Activated B cell treated with CpG ODN at 0.5 μM for 24 hours (primary cell): ENCODE measurements around the gene CSN2. TPM values are rescaled to one million over a fixed set of nuclear protein-coding genes. Genes with fewer than 3 reads are reported as not detected.
"Not testable (repeated sequence)": the region's sequence is repeated elsewhere in the genome, so short reads cannot be mapped to it uniquely, and the experiment has no call there.

Experiments used
- ATAC-seq: fragments of 200-7000 bp; cut with Tn5 transposase; one replicate; pipeline ENCODE4 v1.10.0; 2021; ENCODE audit warnings: low read depth, mild to moderate bottlenecking, moderate library complexity
- CTCF ChIA-PET: fragments of 350-600 bp; sonication (Branson Sonifier 250); formaldehyde crosslinking; loops from one replicate; lab custom pipeline; 2021; ENCODE audit warnings: antibody characterized with exemption; lab: Charles Lee
- POLR2A ChIA-PET: fragments of 350-600 bp; sonication (Branson Sonifier 250); formaldehyde crosslinking; loops from one replicate; lab custom pipeline; 2021; ENCODE audit warnings: antibody characterized with exemption; lab: Charles Lee
- DNase-seq: peaks from one replicate; pipeline ENCODE4 v3.0.0; 2022
- H3K27ac Mint-ChIP-seq: one replicate; pipeline ENCODE4 v1.8.0; 2020; ENCODE audit warnings: mixed read lengths
- H3K27me3 Mint-ChIP-seq: one replicate; pipeline ENCODE4 v1.8.0; 2021; ENCODE audit warnings: mixed read lengths
- H3K36me3 Mint-ChIP-seq: one replicate; pipeline ENCODE4 v1.8.0; 2021; ENCODE audit warnings: low read depth, mixed read lengths
- H3K4me1 Mint-ChIP-seq: one replicate; pipeline ENCODE4 v1.8.0; 2021; ENCODE audit warnings: mixed read lengths
- H3K4me3 Mint-ChIP-seq: one replicate; pipeline ENCODE4 v1.8.0; 2020; ENCODE audit warnings: mild to moderate bottlenecking, mixed read lengths
- H3K9me3 Mint-ChIP-seq: one replicate; pipeline ENCODE4 v1.8.0; 2020; ENCODE audit warnings: mixed read lengths
- intact Hi-C: fragments of 100-400 bp; cut with micrococcal nuclease; formaldehyde crosslinking; loops from one replicate; pipeline ENCODE4 v1.15.1; 2024
- total RNA-seq: library from RNA; stranded (reverse); gene quantifications from 2 replicates; pipeline ENCODE4 v1.2.3, GENCODE V29; 2022
- TF ChIP-seq, protein P1 (sequence below): fragments of 200-600 bp; IDR thresholded peaks from one replicate; pipeline ENCODE4 v1.8.0; 2022; ENCODE audit warnings: antibody characterized with exemption, mild to moderate bottlenecking

CSN2 gene
- total RNA-seq, 1 donor from 2014 or later, result not detected

GRCh38 chr4:69936566-69936965, 29.0 kb downstream of the CSN2 start:
- Mint-ChIP-seq H3K27me3 (no peaks in the 10 kb centered on the region), H3K9me3 (no peaks in the 10 kb centered on the region), H3K36me3 (no peaks in the 10 kb centered on the region), H3K4me3 (no peak overlapping the region), H3K27ac (no peak overlapping the region), H3K4me1 (no peaks in the 10 kb centered on the region)
- ChIA-PET CTCF (no interaction called here), POLR2A (no interaction called here)
- DNase-seq (no peak), ATAC-seq (no peak)
- intact Hi-C loops, result no loop called here
- TF ChIP-seq, protein P1, sequence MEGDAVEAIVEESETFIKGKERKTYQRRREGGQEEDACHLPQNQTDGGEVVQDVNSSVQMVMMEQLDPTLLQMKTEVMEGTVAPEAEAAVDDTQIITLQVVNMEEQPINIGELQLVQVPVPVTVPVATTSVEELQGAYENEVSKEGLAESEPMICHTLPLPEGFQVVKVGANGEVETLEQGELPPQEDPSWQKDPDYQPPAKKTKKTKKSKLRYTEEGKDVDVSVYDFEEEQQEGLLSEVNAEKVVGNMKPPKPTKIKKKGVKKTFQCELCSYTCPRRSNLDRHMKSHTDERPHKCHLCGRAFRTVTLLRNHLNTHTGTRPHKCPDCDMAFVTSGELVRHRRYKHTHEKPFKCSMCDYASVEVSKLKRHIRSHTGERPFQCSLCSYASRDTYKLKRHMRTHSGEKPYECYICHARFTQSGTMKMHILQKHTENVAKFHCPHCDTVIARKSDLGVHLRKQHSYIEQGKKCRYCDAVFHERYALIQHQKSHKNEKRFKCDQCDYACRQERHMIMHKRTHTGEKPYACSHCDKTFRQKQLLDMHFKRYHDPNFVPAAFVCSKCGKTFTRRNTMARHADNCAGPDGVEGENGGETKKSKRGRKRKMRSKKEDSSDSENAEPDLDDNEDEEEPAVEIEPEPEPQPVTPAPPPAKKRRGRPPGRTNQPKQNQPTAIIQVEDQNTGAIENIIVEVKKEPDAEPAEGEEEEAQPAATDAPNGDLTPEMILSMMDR, result no peak

- no peaks in the 10 kb centered on the region for H3K9me3 Mint-ChIP-seq
- H3K4me3 Mint-ChIP-seq, result no peak overlapping the region
- ChIA-PET CTCF (no interaction called here), POLR2A (no interaction called here)
- TF ChIP-seq, protein P1, result no peak
- no peaks in the 10 kb centered on the region for H3K27me3 Mint-ChIP-seq
- no peak overlapping the region for H3K27ac Mint-ChIP-seq
- intact Hi-C loops, result no loop called here
- no peaks in the 10 kb centered on the region for H3K36me3 Mint-ChIP-seq
- no peaks in the 10 kb centered on the region for H3K4me1 Mint-ChIP-seq
- DNase-seq, result no peak
- no peak for ATAC-seq
Observed at GRCh38 chr4:69934150-69934549, 31.4 kb downstream of the CSN2 start.

DNA sequence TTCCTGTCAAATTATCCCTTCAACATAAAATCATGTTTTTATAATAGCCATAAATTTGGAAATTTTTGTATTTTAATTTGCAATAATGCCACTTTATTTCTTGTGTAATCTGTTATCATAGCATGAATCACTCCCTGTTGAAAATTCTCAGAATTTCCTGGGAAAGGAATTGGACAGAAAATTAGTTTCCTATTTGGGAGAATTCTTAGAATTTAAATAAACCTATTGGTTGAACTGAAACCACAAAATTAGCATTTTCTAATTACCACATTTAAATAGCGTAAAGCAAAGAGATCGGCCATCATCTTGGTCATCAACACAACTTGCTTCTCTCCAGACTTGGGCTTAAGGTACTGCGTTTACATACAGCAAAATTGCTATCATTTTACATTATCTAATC, 34.8 kb downstream of the CSN2 start, which contains the start of gene CSN1S1:
Gene CSN1S1 (plus strand): TSS at position 301 of the 400 bp plus-strand sequence. CDS start 1,488 bp downstream, outside the sequence.
- ChIA-PET POLR2A (no interaction called here), CTCF (no interaction called here)
- Mint-ChIP-seq H3K9me3 (no peaks in the 10 kb centered on the region), H3K4me3 (no peak within 1 kb of the TSS), H3K36me3 (no peaks in the 10 kb centered on the region), H3K27ac (no peak within 1 kb of the TSS), H3K27me3 (no peaks in the 10 kb centered on the region), H3K4me1 (no peaks in the 10 kb centered on the region)
- ATAC-seq (no peak), DNase-seq (no peak)
- intact Hi-C loops, result no loop called here
- TF ChIP-seq, protein P1, result no peak

DNA sequence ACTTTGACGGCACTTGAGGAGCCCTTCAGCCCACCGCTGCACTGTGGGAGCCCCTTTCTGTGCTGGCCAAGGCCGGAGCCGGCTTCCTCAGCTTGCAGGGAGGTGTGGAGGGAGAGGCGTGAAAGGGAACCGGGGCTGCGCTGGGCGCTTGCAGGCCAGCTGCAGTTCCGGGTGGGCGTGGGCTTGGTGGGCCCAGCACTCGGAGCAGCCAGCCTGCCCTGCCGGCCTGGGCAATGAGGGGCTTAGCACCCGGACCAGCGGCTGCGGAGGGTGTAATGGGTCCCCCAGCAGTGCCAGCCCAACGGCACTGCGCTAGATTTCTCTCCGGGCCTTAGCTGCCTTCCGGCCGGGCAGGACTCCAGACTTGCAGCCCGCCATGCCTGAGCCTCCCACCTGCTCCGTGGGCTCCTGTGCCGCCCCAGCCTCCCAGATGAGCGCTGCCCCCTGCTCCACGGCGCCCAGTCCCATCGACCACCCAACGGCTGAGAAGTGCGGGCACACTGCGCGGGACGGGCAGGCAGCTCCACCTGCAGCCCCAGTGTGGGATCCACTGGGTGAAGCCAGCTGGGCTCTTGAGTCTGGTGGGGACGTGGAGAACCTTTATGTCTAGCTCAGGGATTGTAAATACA, 41.6 kb downstream of the CSN2 start:
- H3K4me3 Mint-ChIP-seq, H3K4me1 Mint-ChIP-seq, intact Hi-C loops, CTCF ChIA-PET, ATAC-seq, DNase-seq, H3K27ac Mint-ChIP-seq, H3K9me3 Mint-ChIP-seq, H3K36me3 Mint-ChIP-seq, H3K27me3 Mint-ChIP-seq, POLR2A ChIA-PET: not testable (repeated sequence)

DNA sequence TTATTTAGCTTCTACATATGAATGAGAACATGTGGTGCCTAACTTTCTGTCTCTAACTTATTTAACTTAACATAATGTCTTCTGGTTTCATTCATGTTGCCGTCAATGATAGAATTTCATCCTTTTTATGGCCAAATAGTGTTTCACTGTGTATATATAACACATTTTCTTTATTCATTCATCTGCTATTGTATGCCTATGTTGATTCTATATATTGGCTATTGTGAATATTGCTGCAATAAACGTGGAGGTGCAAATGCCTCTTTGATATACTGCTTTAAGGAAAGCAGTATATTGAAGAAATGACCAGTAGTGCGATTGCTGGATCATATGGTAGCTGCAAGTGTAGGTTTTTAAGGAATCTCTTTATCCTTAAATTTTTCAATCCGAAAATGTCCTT, 44.7 kb downstream of the CSN2 start:
- DNase-seq (no peak), ATAC-seq (no peak)
- ChIA-PET POLR2A (no interaction called here), CTCF (no interaction called here)
- no peaks in the 10 kb centered on the region for H3K36me3 Mint-ChIP-seq
- H3K27me3 Mint-ChIP-seq, result no peaks in the 10 kb centered on the region
- no peak overlapping the region for H3K27ac Mint-ChIP-seq
- H3K4me3 Mint-ChIP-seq, result no peak overlapping the region
- TF ChIP-seq, protein P1, result no peak
- intact Hi-C loops, result no loop called here
- no peaks in the 10 kb centered on the region for H3K4me1 Mint-ChIP-seq
- peaks cover 2% of the 10 kb centered on the region for H3K9me3 Mint-ChIP-seq
